ENCODE data around the gene CETP.

DNA sequence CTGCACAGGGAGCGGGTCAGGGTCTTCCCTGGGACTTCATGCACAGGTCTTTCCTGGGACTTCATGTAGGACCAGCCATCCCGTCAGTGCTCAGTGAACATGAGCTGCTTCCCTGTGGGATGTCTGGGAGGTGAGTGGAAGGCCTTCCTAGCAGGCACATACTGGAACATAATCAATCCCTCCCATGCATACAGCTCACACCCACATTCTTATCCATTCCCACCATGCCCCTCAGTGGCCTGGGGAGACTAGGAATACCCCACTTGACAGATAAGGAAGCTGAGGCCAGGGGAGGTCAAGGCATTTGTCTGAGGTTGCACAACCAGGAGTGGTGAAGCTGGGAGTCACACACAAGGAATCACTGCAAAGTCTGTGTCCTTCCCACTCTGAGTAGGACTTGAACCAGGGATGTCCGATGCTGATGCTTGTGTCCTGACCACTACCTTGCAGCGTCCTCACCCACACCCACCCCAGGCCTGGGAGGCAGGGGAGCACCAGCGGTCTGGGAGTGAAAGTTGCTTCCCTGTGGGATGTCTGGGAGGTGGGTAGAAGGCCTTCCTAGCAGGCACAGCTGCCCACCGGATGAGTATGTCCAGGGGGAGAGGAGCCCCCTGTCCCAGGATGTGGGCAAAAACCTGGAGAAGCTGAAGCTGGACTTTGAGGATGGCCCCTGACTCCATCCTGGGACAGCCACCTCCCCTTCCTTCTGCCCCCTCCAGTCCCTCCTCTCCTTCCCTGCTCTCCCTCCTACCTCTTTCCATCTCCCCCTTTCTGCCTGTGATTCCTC is 26.6 kb downstream of the CETP start:
- TF ChIP-seq POLR2A (IDR thresholded peaks at IDR 0.05; ENCODE audit: low read depth): no peak
- TF ChIP-seq, protein P1, sequence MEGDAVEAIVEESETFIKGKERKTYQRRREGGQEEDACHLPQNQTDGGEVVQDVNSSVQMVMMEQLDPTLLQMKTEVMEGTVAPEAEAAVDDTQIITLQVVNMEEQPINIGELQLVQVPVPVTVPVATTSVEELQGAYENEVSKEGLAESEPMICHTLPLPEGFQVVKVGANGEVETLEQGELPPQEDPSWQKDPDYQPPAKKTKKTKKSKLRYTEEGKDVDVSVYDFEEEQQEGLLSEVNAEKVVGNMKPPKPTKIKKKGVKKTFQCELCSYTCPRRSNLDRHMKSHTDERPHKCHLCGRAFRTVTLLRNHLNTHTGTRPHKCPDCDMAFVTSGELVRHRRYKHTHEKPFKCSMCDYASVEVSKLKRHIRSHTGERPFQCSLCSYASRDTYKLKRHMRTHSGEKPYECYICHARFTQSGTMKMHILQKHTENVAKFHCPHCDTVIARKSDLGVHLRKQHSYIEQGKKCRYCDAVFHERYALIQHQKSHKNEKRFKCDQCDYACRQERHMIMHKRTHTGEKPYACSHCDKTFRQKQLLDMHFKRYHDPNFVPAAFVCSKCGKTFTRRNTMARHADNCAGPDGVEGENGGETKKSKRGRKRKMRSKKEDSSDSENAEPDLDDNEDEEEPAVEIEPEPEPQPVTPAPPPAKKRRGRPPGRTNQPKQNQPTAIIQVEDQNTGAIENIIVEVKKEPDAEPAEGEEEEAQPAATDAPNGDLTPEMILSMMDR (IDR thresholded peaks at IDR 0.05): no peak
